Kidney epithelial cell (primary cell): Measurements from ENCODE around the gene SFXN3. TPM values are rescaled to one million over a fixed set of nuclear protein-coding genes. Genes with fewer than 3 reads are reported as not detected.

Experiments used
- DNase-seq: peaks from one replicate; pipeline ENCODE4 v3.0.0-alpha.2; 2010; ENCODE audit warnings: low read depth
- H3K27me3 ChIP-seq: 2 replicates; pipeline ENCODE4 v1.6.0; 2011; ENCODE audit warnings: low read length; ENCODE audit not compliant: control insufficient read depth, insufficient read depth
- H3K36me3 ChIP-seq: 2 replicates; pipeline ENCODE4 v1.5.1; 2011; ENCODE audit warnings: low read length; ENCODE audit not compliant: control insufficient read depth, insufficient read depth
- H3K4me3 ChIP-seq: 2 replicates; pipeline ENCODE4 v1.5.1; 2011; ENCODE audit warnings: low read depth, mild to moderate bottlenecking, control low read depth, low read length
- total RNA-seq: library from RNA; depleted of rRNA; stranded (reverse); fragments of >200 nt; gene quantifications from 2 replicates; pipeline ENCODE4 v1.2.3, GENCODE V29; 2015
- TF ChIP-seq, protein P1 (sequence below): IDR thresholded peaks from 2 replicates; pipeline ENCODE4 v1.5.1; 2011; ENCODE audit warnings: mild to moderate bottlenecking, moderate library complexity, low read length, control low read depth, inconsistent platforms; ENCODE audit not compliant: insufficient read depth, poor library complexity, severe bottlenecking

Gene SFXN3
- total RNA-seq, 1 donor from 2014 or later, result 59.4 TPM

DNA sequence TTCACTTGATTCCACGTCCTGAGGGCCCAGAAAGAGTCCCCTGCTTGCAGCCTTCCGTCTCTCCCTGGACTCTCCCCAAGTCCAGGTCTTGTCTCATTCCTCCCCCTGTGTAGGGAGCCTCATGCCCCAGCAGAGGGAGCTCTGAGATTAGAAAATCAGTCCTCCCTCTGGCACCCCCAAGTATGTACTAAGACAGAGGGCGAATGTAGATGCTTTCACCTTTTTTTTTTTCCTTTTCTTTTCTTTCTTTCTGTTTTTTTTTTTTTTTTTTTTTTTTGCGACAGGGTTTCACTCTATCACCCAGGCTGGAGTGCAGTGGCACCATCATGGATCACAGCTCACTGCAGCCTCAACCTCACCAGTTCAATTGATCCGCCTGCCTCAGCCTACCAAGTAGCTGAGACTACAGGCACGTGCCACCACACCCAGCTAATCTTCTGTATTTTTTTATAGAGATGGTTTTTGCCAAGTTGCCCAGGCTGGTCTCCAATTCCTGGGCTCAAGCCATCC is 10.3 kb downstream of the SFXN3 start:
- DNase-seq, result no peak
- Histone ChIP-seq H3K36me3 (peaks cover 1% of the 10 kb centered on the region), H3K4me3 (no peak overlapping the region), H3K27me3 (no peaks in the 10 kb centered on the region)
- TF ChIP-seq, protein P1, sequence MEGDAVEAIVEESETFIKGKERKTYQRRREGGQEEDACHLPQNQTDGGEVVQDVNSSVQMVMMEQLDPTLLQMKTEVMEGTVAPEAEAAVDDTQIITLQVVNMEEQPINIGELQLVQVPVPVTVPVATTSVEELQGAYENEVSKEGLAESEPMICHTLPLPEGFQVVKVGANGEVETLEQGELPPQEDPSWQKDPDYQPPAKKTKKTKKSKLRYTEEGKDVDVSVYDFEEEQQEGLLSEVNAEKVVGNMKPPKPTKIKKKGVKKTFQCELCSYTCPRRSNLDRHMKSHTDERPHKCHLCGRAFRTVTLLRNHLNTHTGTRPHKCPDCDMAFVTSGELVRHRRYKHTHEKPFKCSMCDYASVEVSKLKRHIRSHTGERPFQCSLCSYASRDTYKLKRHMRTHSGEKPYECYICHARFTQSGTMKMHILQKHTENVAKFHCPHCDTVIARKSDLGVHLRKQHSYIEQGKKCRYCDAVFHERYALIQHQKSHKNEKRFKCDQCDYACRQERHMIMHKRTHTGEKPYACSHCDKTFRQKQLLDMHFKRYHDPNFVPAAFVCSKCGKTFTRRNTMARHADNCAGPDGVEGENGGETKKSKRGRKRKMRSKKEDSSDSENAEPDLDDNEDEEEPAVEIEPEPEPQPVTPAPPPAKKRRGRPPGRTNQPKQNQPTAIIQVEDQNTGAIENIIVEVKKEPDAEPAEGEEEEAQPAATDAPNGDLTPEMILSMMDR, result peak; percentile 87

DNA sequence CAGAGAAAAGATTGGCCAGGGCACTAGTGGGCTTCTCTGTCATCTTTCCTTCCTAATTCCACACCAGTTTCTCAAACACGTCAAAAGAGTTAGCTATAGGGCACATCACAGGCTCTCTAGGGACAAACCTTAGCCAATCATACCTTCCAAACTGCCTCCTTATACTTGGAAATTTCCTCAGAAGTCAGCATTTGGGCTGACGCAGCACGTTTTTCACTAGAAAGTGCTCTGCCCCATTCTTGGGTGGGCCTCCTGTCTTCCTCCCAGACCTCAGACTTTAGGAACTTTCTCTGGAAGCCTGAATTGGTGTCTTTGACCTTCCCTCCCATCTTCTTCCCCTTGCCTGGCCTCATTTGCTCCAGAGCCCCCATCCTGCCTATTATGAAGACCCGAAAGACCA is 11.1 kb downstream of the SFXN3 start:
- peaks cover 6% of the 10 kb centered on the region for H3K27me3 ChIP-seq
- no peak overlapping the region for H3K4me3 ChIP-seq
- DNase-seq, result no peak
- TF ChIP-seq, protein P1, result no peak
- peaks cover under 1% of the 10 kb centered on the region for H3K36me3 ChIP-seq

DNA sequence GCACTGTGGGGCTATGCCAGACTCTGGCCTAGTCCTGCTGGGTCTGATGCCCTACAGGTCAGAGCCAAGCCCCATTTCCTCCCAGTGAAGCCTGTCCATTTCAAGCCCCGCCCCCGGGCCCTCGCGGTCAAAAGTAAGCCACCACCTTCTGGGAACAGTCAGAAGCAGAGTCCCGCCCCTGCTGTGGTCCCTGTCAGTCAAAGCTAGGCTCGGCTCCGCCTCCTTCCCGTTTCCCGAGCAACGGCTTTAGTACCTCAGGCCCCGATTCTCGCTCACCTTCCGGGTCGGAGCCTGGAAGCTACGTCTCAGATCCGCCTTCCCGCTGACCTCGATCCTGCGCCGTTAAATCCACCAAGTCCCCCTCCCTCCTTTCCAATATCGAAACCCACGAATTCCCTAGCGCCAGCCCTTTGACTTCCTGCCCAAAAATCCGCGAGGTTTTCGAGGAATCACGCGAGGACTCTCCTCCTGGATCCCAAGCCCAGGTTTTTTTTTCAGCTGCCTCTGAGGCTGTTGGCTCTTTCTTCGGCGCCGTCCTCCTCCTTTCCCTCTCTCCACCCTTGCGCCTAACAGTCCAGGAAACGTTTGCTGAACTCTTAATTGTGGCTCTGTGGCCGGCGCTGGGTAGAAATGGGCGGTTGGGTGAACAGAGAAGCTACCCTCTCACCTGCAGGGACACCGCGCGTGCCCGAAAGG is 11.8 kb downstream of the SFXN3 start:
- Histone ChIP-seq H3K4me3 (peak overlapping the region; percentile 49), H3K36me3 (no peaks in the 10 kb centered on the region), H3K27me3 (peaks cover 13% of the 10 kb centered on the region)
- DNase-seq, result peak; percentile 88
- TF ChIP-seq, protein P1, result no peak

DNA sequence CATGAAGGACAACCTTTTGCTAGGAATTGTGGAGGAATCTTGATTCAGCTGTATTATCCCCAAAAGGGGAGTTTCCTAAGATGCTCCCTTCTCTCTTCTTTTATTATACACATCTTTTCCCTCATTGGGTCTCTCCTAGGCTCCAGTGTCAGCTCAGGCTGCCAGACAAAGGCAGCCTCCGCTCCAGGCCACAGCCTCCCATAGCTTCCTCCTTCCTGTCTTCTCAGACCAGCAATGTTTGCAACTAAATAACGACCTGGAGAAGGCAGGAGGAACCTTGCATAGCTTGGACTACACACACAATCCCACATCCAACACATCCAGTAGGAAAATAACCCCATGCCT is 12.3 kb downstream of the SFXN3 start:
- peaks cover 18% of the 10 kb centered on the region for H3K27me3 ChIP-seq
- no peak for DNase-seq
- TF ChIP-seq, protein P1, result no peak
- H3K4me3 ChIP-seq, result peak overlapping the region; percentile 49
- no peaks in the 10 kb centered on the region for H3K36me3 ChIP-seq

DNA sequence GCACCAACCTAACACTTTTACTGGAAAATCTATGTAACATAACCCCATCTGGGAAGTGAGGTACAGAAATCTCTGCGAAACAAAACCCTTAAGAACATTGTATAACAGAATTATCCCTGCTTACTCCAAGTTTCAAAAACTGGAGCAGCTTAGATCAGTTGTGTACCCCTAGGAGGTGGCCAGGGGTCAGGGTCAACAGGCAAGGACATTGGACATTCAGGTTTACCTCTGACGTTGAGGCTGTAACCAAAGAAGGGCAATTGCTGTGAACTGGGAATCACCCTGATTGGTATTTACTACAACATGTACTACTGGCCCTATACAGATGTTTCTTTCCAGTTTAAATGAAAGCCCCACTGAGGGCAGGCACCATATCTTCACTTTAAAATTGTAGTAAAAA is 13.1 kb downstream of the SFXN3 start:
- Histone ChIP-seq H3K36me3 (no peaks in the 10 kb centered on the region), H3K27me3 (peaks cover 26% of the 10 kb centered on the region), H3K4me3 (no peak overlapping the region)
- TF ChIP-seq, protein P1, result no peak
- no peak for DNase-seq
